HG03342 (cell line): ENCODE results near the gene DCAF8.

ENCODE experiments used
- ATAC-seq: cut with Tn5 transposase; IDR thresholded peaks from one replicate; pipeline ENCODE4 v1.9.1; 2021; ENCODE audit warnings: mild to moderate bottlenecking, moderate library complexity; ENCODE audit not compliant: unreplicated experiment

DCAF8 gene

GRCh38 chr1:160227034-160227433 is 35.3 kb downstream of the DCAF8 start:
- ATAC-seq: no peak

- no peak for ATAC-seq
Measured at GRCh38 chr1:160226623-160227022, 35.7 kb downstream of the DCAF8 start.

- ATAC-seq: no peak
Measured at GRCh38 chr1:160225345-160225744, 37.0 kb downstream of the DCAF8 start.

- no peak for ATAC-seq
Measured at GRCh38 chr1:160224606-160225005, 37.7 kb downstream of the DCAF8 start.

GRCh38 chr1:160222546-160222945 is 39.8 kb downstream of the DCAF8 start:
- ATAC-seq: no peak

- ATAC-seq: no peak
Measured at GRCh38 chr1:160221089-160221488, 41.3 kb downstream of the DCAF8 start.

- ATAC-seq: no peak
Measured at GRCh38 chr1:160220301-160220700, 42.0 kb downstream of the DCAF8 start.

GRCh38 chr1:160219062-160219929 is 43.1 kb downstream of the DCAF8 start:
- ATAC-seq: no peak

- ATAC-seq: no peak
Measured at GRCh38 chr1:160217481-160218051, 44.8 kb downstream of the DCAF8 start.

GRCh38 chr1:160216301-160216700 is 46.0 kb downstream of the DCAF8 start:
- no peak for ATAC-seq

- no peak for ATAC-seq
Measured at GRCh38 chr1:160214481-160215140, 47.7 kb downstream of the DCAF8 start.

- no peak for ATAC-seq
Measured at GRCh38 chr1:160211046-160211790, 51.1 kb downstream of the DCAF8 start.

GRCh38 chr1:160210561-160210960 is 51.8 kb downstream of the DCAF8 start:
- no peak for ATAC-seq

GRCh38 chr1:160209321-160210046 is 52.9 kb downstream of the DCAF8 start:
- no peak for ATAC-seq

GRCh38 chr1:160208557-160209320 is 53.6 kb downstream of the DCAF8 start:
- no peak for ATAC-seq

- no peak for ATAC-seq
Measured at GRCh38 chr1:160207771-160208556, 54.4 kb downstream of the DCAF8 start.

GRCh38 chr1:160207118-160207650 is 55.2 kb downstream of the DCAF8 start:
- no peak for ATAC-seq

GRCh38 chr1:160206421-160207117 is 55.8 kb downstream of the DCAF8 start:
- ATAC-seq: no peak
